Lower lobe of right lung (tissue), 2 donors: Measurements from ENCODE around the gene USP32. TPM values are rescaled to one million over a fixed set of nuclear protein-coding genes. Genes with fewer than 3 reads are reported as not detected.

Source experiments
- ATAC-seq, 2 donors: fragments of 200-7000 bp; cut with Tn5 transposase; one replicate each; pipeline ENCODE4 v1.9.1; 2020 to 2022; ENCODE audit warnings: mild to moderate bottlenecking in 2 of 2, moderate library complexity in 2 of 2
- DNase-seq: peaks from one replicate; pipeline ENCODE4 v3.0.0-alpha.2; 2020
- H3K27ac ChIP-seq: fragments of 200-600 bp; one replicate; pipeline ENCODE4 v1.8.0; 2022
- H3K27me3 ChIP-seq: fragments of 200-600 bp; one replicate; pipeline ENCODE4 v1.8.0; 2022; ENCODE audit warnings: low read depth
- H3K36me3 ChIP-seq: fragments of 200-600 bp; one replicate; pipeline ENCODE4 v1.8.0; 2022; ENCODE audit warnings: mild to moderate bottlenecking
- H3K4me1 ChIP-seq: fragments of 200-600 bp; one replicate; pipeline ENCODE4 v1.8.0; 2022
- H3K4me3 ChIP-seq: fragments of 200-600 bp; one replicate; pipeline ENCODE4 v1.8.0; 2022; ENCODE audit warnings: mild to moderate bottlenecking
- H3K9me3 ChIP-seq: fragments of 200-600 bp; one replicate; pipeline ENCODE4 v1.8.0; 2022
- CTCF ChIP-seq: fragments of 200-600 bp; IDR thresholded peaks from one replicate; pipeline ENCODE4 v1.8.0; 2022; ENCODE audit warnings: antibody characterized with exemption, mild to moderate bottlenecking
- intact Hi-C: fragments of 100-400 bp; cut with DNase I; formaldehyde crosslinking; loops from one replicate; pipeline ENCODE4 v1.11.0; 2022
- total RNA-seq: library from RNA; stranded (reverse); fragmentation: NEBNext Ultra II Directional; extraction: Animal tissue kit (Norgen Biotek cat#: 25700); gene quantifications from one replicate; pipeline ENCODE4 v1.2.1, GENCODE V29; 2021
- donor health status: DM: no; HTN: yes; CAD: no; lungs with severe emphysema.

USP32 gene
- total RNA-seq, 1 donor from 2014 or later: 68.9 TPM

DNA sequence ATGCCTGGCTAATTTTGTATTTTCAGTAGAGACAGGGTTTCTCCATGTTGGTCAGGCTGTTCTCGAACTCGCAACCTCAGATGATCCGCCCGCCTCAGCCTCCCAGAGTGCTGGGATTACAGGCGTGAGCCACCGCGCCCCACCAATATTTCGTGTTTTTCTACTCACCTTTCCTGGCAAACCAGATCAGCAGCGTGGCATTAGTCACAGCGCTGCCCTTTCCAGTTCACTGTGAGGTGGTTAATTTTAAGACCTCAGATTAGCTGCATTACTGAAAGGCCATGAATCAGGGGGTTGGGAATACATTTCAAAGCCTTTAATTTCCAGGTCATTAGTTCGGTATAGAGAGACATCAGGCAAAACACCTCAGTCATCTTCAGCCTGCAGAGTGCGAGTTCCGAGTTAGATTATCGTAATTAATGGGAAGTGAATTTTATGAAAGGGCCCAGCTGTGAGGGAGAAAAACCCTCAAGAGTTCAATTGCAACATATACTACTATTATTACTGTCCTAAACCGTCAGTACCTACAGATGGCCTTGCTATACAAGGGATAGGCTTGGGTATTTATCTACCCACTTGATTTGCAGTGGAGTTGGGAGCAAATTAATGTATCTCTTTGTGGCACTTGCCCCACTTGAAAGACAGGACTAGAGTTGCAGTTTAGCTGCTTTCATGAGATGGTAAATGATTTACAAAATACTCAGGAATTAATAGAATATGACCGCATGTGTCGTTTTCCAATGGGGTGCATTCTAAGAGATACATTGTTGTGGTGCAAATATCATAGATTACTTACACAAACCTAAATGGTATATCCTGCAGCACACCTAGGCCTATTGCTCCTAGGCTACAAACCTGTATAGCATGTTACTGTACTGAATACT, 2.1 kb upstream of the USP32 start:
- no peak for ATAC-seq
- no peak for DNase-seq
- Histone ChIP-seq H3K4me1 (peaks cover 41% of the 10 kb centered on the region), H3K9me3 (no peaks in the 10 kb centered on the region), H3K36me3 (no peaks in the 10 kb centered on the region), H3K4me3 (no peak overlapping the region), H3K27me3 (no peaks in the 10 kb centered on the region), H3K27ac (no peak overlapping the region)
- intact Hi-C loops: no loop called here
- no peak for TF ChIP-seq CTCF

DNA sequence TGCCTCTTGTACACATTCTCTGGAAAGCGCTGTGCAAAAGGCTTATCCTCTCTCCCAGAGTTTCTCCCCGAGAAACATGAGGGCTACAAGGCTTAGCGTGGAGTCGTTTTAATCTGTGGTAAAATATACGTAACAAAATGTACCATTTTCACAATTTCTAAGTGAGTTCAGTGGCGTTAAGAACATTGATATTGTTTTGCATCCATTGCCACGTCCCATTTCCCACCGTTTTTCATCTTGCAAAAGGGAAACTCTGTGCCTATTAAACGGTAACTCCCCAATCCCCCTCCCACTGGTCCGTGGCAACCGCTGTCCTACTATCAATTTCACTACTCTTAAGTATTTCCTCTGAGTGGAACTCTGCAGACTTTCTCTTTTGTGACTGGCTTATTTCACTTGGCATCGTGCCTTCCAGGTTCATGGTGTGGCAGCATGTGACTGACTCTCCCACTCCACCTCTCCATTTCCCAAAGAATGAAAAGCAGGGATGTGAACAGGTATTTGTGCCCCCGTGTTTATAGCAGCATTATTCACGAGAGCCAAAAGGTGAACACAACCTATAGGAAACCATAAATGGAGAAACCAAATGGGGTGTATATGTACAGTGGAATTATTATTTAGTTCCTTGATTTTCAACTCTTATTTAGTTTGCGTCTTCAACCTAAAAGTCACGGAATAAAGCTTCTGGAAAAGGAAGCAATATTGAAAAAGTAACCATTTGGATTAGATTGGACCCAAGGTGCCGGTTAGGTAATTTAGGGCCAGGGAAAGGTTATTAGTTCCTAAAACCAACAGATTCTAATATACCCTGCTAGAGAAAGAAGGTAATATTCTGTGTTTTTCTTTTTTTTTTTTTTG, 1.1 kb upstream of the USP32 start:
- peak overlapping the region; percentile 93 for H3K27ac ChIP-seq
- intact Hi-C loops: no loop called here
- peak overlapping the region; percentile 75 for H3K4me3 ChIP-seq
- no peaks in the 10 kb centered on the region for H3K36me3 ChIP-seq
- no peak for TF ChIP-seq CTCF
- peak; percentile 52 for DNase-seq
- peaks cover 51% of the 10 kb centered on the region for H3K4me1 ChIP-seq
- H3K9me3 ChIP-seq: no peaks in the 10 kb centered on the region
- H3K27me3 ChIP-seq: no peaks in the 10 kb centered on the region
- peak in 1 of 2 donors; percentile 15 for ATAC-seq

GRCh38 chr17:60391471-60392041, 377 bp downstream of the USP32 start:
- Histone ChIP-seq H3K27me3 (no peaks in the 10 kb centered on the region), H3K4me1 (peaks cover 67% of the 10 kb centered on the region), H3K9me3 (no peaks in the 10 kb centered on the region), H3K27ac (peak overlapping the region; percentile 93), H3K36me3 (no peaks in the 10 kb centered on the region), H3K4me3 (peak overlapping the region; percentile 75)
- ATAC-seq: peak; percentile 73 to 79
- TF ChIP-seq CTCF: no peak
- intact Hi-C loops: no loop called here
- no peak for DNase-seq

DNA sequence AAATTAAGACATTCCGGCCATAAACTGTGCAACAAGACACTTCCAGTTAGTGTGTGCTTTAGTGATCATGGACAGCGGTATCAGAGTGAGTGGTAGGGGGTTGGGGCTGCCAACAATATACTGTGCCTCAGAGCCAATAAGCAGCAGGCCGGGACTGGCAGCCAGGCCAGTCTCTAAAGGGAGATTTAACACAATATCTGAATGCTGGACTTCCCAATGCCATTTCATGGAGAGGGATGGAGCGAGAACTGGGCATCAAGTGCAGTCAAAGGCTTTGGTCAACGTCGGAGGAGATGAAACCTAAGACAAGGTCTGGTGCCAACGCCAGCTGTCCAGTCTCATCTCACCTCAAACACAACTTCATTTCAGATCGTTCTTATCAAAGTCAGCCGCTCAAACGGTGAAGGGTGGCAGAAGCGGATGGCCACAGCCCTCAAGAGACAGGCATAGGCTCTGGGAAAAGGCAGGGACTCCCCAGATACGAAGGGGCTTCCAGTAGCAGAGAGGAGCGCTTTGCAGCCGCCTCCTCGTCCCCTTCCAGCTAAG, 935 bp downstream of the USP32 start:
- ATAC-seq: peak in 1 of 2 donors; percentile 5
- H3K36me3 ChIP-seq: no peaks in the 10 kb centered on the region
- H3K9me3 ChIP-seq: no peaks in the 10 kb centered on the region
- no peaks in the 10 kb centered on the region for H3K27me3 ChIP-seq
- peaks cover 72% of the 10 kb centered on the region for H3K4me1 ChIP-seq
- H3K27ac ChIP-seq: peak overlapping the region; percentile 93
- TF ChIP-seq CTCF: no peak
- intact Hi-C loops: no loop called here
- H3K4me3 ChIP-seq: peak overlapping the region; percentile 75
- peak; percentile 52 for DNase-seq

DNA sequence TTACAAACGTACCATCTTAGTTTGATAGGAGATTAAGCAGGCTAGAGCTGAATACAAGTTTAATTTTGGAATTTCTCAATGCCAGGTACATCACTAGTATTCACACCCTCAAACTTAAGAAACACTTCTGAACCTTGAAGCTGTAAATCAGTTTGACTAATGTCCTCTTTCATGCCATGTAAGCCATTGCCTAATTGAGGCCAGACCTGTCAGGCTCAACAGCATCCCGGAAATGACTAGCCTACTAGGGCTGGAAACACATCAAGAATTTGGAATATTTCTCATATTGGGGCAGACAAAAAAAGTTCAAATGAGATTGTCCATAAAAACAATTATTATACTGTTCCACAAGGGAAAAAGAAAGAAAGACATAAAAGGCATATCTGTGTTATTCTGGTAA, 1.7 kb downstream of the USP32 start:
- H3K27me3 ChIP-seq: no peaks in the 10 kb centered on the region
- no peak for DNase-seq
- ATAC-seq: no peak
- no peaks in the 10 kb centered on the region for H3K36me3 ChIP-seq
- H3K9me3 ChIP-seq: no peaks in the 10 kb centered on the region
- peak overlapping the region; percentile 93 for H3K27ac ChIP-seq
- intact Hi-C loops: no loop called here
- H3K4me3 ChIP-seq: peak overlapping the region; percentile 75
- TF ChIP-seq CTCF: no peak
- peaks cover 80% of the 10 kb centered on the region for H3K4me1 ChIP-seq
